Measurements from ENCODE around the gene SLC26A11.
"Not testable (repeated sequence)": the region's sequence is repeated elsewhere in the genome, so short reads cannot be mapped to it uniquely, and the experiment has no call there.

The SLC26A11 gene

GRCh38 chr17:80243526-80244433 lies 23.6 kb downstream of the SLC26A11 start:
- DNase-seq = no peak
- no peaks in the 10 kb centered on the region for H3K27me3 ChIP-seq (ENCODE audit: insufficient read depth, low read depth, severe bottlenecking)
- H3K9me3 ChIP-seq (ENCODE audit: severe bottlenecking) = no peaks in the 10 kb centered on the region
- peaks cover 33% of the 10 kb centered on the region for H3K36me3 ChIP-seq
- no peak overlapping the region for H3K4me3 ChIP-seq (ENCODE audit: low read depth, low read length)
- no peak for TF ChIP-seq CTCF (IDR thresholded peaks at IDR 0.05; ENCODE audit: low read depth, low read length)
- H3K27ac ChIP-seq = no peak overlapping the region

- H3K4me3 ChIP-seq (ENCODE audit: low read depth, low read length); H3K27ac ChIP-seq; DNase-seq; H3K27me3 ChIP-seq (ENCODE audit: insufficient read depth, low read depth, severe bottlenecking); H3K9me3 ChIP-seq (ENCODE audit: severe bottlenecking): not testable (repeated sequence)
- H3K36me3 ChIP-seq = peaks cover 33% of the 10 kb centered on the region
Measured at GRCh38 chr17:80244448-80244847, 24.2 kb downstream of the SLC26A11 start.

GRCh38 chr17:80244871-80245509 lies 24.8 kb downstream of the SLC26A11 start:
- H3K27me3 ChIP-seq (ENCODE audit: insufficient read depth, low read depth, severe bottlenecking) = no peaks in the 10 kb centered on the region
- no peak for TF ChIP-seq CTCF (IDR thresholded peaks at IDR 0.05; ENCODE audit: low read depth, low read length)
- no peak for DNase-seq

DNA sequence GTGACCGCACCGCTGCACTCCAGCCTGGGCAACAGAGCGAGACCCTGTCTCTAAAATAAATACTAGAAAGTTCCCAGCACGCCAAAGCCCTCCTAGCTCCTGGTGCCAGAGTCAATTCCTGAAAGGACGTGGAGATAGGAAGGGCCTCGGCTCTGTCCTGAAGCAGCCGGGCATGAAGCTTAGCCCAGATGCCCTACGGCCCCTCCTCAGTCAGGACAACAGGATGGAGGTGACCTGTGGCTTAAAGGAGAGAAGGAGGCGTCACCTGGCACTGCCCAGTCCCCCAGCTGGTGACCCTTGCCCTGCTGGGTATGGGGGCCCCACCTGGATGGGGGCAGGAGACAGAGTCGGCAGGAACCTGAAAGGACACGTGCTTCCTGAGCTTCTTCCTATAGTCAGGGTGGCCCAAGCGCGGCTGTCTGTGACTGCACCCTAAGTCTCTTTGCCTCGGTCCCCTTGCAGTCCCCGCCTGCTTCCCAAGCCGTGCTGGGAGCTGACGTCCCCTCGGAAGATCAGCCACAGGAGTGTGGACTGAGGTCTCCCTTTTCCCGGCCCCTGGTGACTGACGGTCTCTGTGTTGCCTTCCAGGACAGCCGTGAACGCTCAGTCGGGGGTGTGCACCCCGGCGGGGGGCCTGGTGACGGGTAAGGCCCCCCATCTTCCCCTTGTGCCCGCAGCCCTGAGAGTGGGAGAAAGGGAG lies 25.5 kb downstream of the SLC26A11 start:
- no peaks in the 10 kb centered on the region for H3K9me3 ChIP-seq (ENCODE audit: severe bottlenecking)
- no peak overlapping the region for H3K4me3 ChIP-seq (ENCODE audit: low read depth, low read length)
- no peak for TF ChIP-seq CTCF (IDR thresholded peaks at IDR 0.05; ENCODE audit: low read depth, low read length)
- DNase-seq = no peak
- H3K36me3 ChIP-seq = peaks cover 28% of the 10 kb centered on the region
- no peak overlapping the region for H3K27ac ChIP-seq
- no peaks in the 10 kb centered on the region for H3K27me3 ChIP-seq (ENCODE audit: insufficient read depth, low read depth, severe bottlenecking)

More at GRCh38 chr17:80244871-80245509, 24.8 kb downstream of the SLC26A11 start:
- peaks cover 28% of the 10 kb centered on the region for H3K36me3 ChIP-seq
- no peak overlapping the region for H3K4me3 ChIP-seq (ENCODE audit: low read depth, low read length)
- no peak overlapping the region for H3K27ac ChIP-seq
- H3K9me3 ChIP-seq (ENCODE audit: severe bottlenecking) = no peaks in the 10 kb centered on the region

- DNase-seq = no peak
- H3K4me3 ChIP-seq (ENCODE audit: low read depth, low read length) = no peak overlapping the region
- no peaks in the 10 kb centered on the region for H3K9me3 ChIP-seq (ENCODE audit: severe bottlenecking)
- TF ChIP-seq CTCF (IDR thresholded peaks at IDR 0.05; ENCODE audit: low read depth, low read length) = no peak
- no peak overlapping the region for H3K27ac ChIP-seq
- peaks cover 27% of the 10 kb centered on the region for H3K36me3 ChIP-seq
- no peaks in the 10 kb centered on the region for H3K27me3 ChIP-seq (ENCODE audit: insufficient read depth, low read depth, severe bottlenecking)
Measured at GRCh38 chr17:80246266-80246681, 26.0 kb downstream of the SLC26A11 start.

- H3K27ac ChIP-seq = no peak overlapping the region
- no peak for TF ChIP-seq CTCF (IDR thresholded peaks at IDR 0.05; ENCODE audit: low read depth, low read length)
- no peak for DNase-seq
- no peak overlapping the region for H3K4me3 ChIP-seq (ENCODE audit: low read depth, low read length)
- H3K36me3 ChIP-seq = peaks cover 24% of the 10 kb centered on the region
- H3K27me3 ChIP-seq (ENCODE audit: insufficient read depth, low read depth, severe bottlenecking) = no peaks in the 10 kb centered on the region
- no peaks in the 10 kb centered on the region for H3K9me3 ChIP-seq (ENCODE audit: severe bottlenecking)
Measured at GRCh38 chr17:80246726-80247125, 26.5 kb downstream of the SLC26A11 start.

All from WERI-Rb-1 (cell line).